HepG2 (cell line): ENCODE measurements around the gene UBR1. TPM values are rescaled to one million over a fixed set of nuclear protein-coding genes. Genes with fewer than 3 reads are reported as not detected.

Experiments
- ATAC-seq: fragments of 200-7000 bp; cut with Tn5 transposase; 3 replicates; pipeline ENCODE4 v1.9.1; 2020; ENCODE audit warnings: mild to moderate bottlenecking, moderate library complexity
- BruUV-seq: library from RNA; stranded (reverse); fragments of 400-500 nt; replicated peaks from 2 replicates; lab custom pipeline; 2021; lab: Mats Ljungman, UMichigan
- CTCF ChIA-PET: fragments of 300-600 bp; formaldehyde crosslinking; extraction: SDS; loops from one replicate; lab custom pipeline; 2021; ENCODE audit warnings: low total read pairs, inconsistent platforms, low intra/inter-chr PET ratio; lab: Yijun Ruan, JAX
- POLR2A ChIA-PET: fragments of 350-600 bp; sonication (Branson Sonifier 250); formaldehyde crosslinking; loops from one replicate; lab custom pipeline; 2020; ENCODE audit warnings: antibody characterized with exemption, inconsistent platforms; lab: Yijun Ruan, JAX
- DNase-seq: peaks from one replicate; pipeline ENCODE4 v3.0.0-alpha.2; 2015; ENCODE audit warnings: low spot score
- FAIRE-seq: peaks from 3 replicates; lab custom pipeline; 2011; peaks lifted over from hg19 to GRCh38; lab: Jason Lieb, UNC
- H2AFZ ChIP-seq: one replicate; pipeline ENCODE4 v1.6.1; 2011; ENCODE audit warnings: low read length, inconsistent platforms
- H3K27ac ChIP-seq: fragments of 300-600 bp; 3 replicates; pipeline ENCODE4 v1.8.0; 2011; ENCODE audit warnings: mixed run types, mild to moderate bottlenecking, mixed read lengths, low read length, inconsistent platforms; ENCODE audit not compliant: insufficient read depth; ENCODE audit errors: extremely low read length
- H3K27me3 ChIP-seq, 2 experiments: fragments of 200-600 bp in 1 of 2; 2 replicates in 1 of 2; 3 replicates in 1 of 2; pipeline versions ENCODE4 v1.6.0 to v1.8.0; 2011; ENCODE audit warnings: low read length in 2 of 2, mild to moderate bottlenecking in 2 of 2, moderate library complexity in 2 of 2, inconsistent platforms in 1 of 2; ENCODE audit not compliant: insufficient read depth in 2 of 2, control insufficient read depth in 1 of 2
- H3K36me3 ChIP-seq, 2 experiments: fragments of 200-600 bp in 1 of 2; replicated peaks in 1 of 2; 2 replicates in 1 of 2; 3 replicates in 1 of 2; pipeline versions ENCODE4 v1.5.1 to v1.8.0; 2011; ENCODE audit warnings: low read length in 2 of 2, inconsistent platforms in 1 of 2; ENCODE audit not compliant: insufficient read depth in 2 of 2, control insufficient read depth in 1 of 2
- H3K4me1 ChIP-seq: 2 replicates; pipeline ENCODE4 v1.5.1; 2012; ENCODE audit warnings: low read length, inconsistent platforms; ENCODE audit not compliant: insufficient read depth
- H3K4me2 ChIP-seq: 2 replicates; pipeline ENCODE4 v1.6.0; 2011; ENCODE audit warnings: low read depth, low read length, inconsistent platforms
- H3K4me3 ChIP-seq, 3 experiments: fragments of 200-600 bp in 1 of 3; sonication (generic), shearing (Covaris generic) in 1 of 3; replicated peaks in 1 of 3; 2 replicates each; pipeline ENCODE4 v1.5.1; 2011 to 2016; ENCODE audit warnings: low read length in 3 of 3, inconsistent platforms in 2 of 3, low read depth in 2 of 3, mild to moderate bottlenecking in 2 of 3, control low read depth in 1 of 3, mixed read lengths in 1 of 3; ENCODE audit not compliant: insufficient read depth in 1 of 3
- H3K79me2 ChIP-seq: one replicate; pipeline ENCODE4 v1.6.1; 2011; ENCODE audit warnings: low read length, inconsistent platforms; ENCODE audit not compliant: insufficient read depth
- H3K9ac ChIP-seq: 2 replicates; pipeline ENCODE4 v1.6.0; 2011; ENCODE audit warnings: mild to moderate bottlenecking, low read depth, low read length, inconsistent platforms; ENCODE audit not compliant: insufficient read depth
- H3K9me3 ChIP-seq: 2 replicates; pipeline ENCODE4 v1.5.1; 2012; ENCODE audit warnings: mild to moderate bottlenecking, low read length
- H4K20me1 ChIP-seq: 2 replicates; pipeline ENCODE4 v1.6.0; 2011; ENCODE audit warnings: inconsistent platforms, mild to moderate bottlenecking, low read length, moderate library complexity; ENCODE audit not compliant: insufficient read depth
- BRF2 ChIP-seq: sonication (generic); formaldehyde crosslinking; IDR thresholded peaks from 2 replicates; pipeline ENCODE4 v1.8.1; 2022; ENCODE audit warnings: mild to moderate bottlenecking, missing genetic modification reagents
- GMEB2 ChIP-seq: IDR thresholded peaks from 2 replicates; pipeline ENCODE4 v1.6.1; 2016; ENCODE audit warnings: missing biosample characterization, missing genetic modification reagents, low read depth
- HMG20B ChIP-seq: conservative IDR thresholded peaks from 2 replicates; pipeline ENCODE4 v1.6.1; 2016; ENCODE audit warnings: missing genetic modification reagents, missing compliant biosample characterization
- KDM3A ChIP-seq: IDR thresholded peaks from 2 replicates; pipeline ENCODE4 v1.6.1; 2018; ENCODE audit warnings: low read depth, missing compliant biosample characterization
- MZF1 ChIP-seq: sonication (generic); formaldehyde crosslinking; IDR thresholded peaks from 2 replicates; pipeline ENCODE4 v1.8.1; 2023; ENCODE audit warnings: mild to moderate bottlenecking, missing genetic modification reagents, borderline replicate concordance
- PATZ1 ChIP-seq: sonication (generic); formaldehyde crosslinking; IDR thresholded peaks from 2 replicates; pipeline ENCODE4 v1.4.0; 2020; ENCODE audit warnings: missing genetic modification reagents
- PITX1 ChIP-seq: sonication (generic); formaldehyde crosslinking; IDR thresholded peaks from 2 replicates; pipeline ENCODE4 v1.5.1; 2020; ENCODE audit warnings: mild to moderate bottlenecking, missing genetic modification reagents
- RCOR2 ChIP-seq: IDR thresholded peaks from 2 replicates; pipeline ENCODE4 v1.6.1; 2016; ENCODE audit warnings: missing biosample characterization, missing genetic modification reagents
- SRY ChIP-seq: sonication (generic); formaldehyde crosslinking; IDR thresholded peaks from 2 replicates; pipeline ENCODE4 v1.8.0; 2022; ENCODE audit warnings: mild to moderate bottlenecking, missing genetic modification reagents
- U2AF1 ChIP-seq: fragments of 200-400 bp; formaldehyde crosslinking; optimal IDR thresholded peaks from 2 replicates; pipeline ENCODE3; 2017; ENCODE audit warnings: mild to moderate bottlenecking, low read depth, low read length
- ZNF329 ChIP-seq: sonication (generic); formaldehyde crosslinking; IDR thresholded peaks from 2 replicates; pipeline ENCODE4 v1.9.0; 2021; ENCODE audit warnings: low read depth, mild to moderate bottlenecking, missing genetic modification reagents
- ZNF414 ChIP-seq: sonication (generic); formaldehyde crosslinking; IDR thresholded peaks from 2 replicates; pipeline ENCODE4 v1.5.0; 2020; ENCODE audit warnings: missing genetic modification reagents
- ZNF614 ChIP-seq: IDR thresholded peaks from 2 replicates; pipeline ENCODE4 v1.6.1; 2018; ENCODE audit warnings: missing biosample characterization, missing genetic modification reagents, inconsistent platforms, borderline replicate concordance
- ZNF772 ChIP-seq: sonication (generic); formaldehyde crosslinking; IDR thresholded peaks from 2 replicates; pipeline ENCODE4 v1.5.0; 2020; ENCODE audit warnings: mild to moderate bottlenecking, missing genetic modification reagents
- ZNF790 ChIP-seq: sonication (generic); formaldehyde crosslinking; IDR thresholded peaks from 2 replicates; pipeline ENCODE4 v1.8.0; 2022; ENCODE audit warnings: missing genetic modification reagents, mild to moderate bottlenecking, borderline replicate concordance
- WGBS: methylation state at CpG from one replicate; pipeline ENCODE4 v1.1.6; 2017; ENCODE audit warnings: low lambda C conversion rate; 5-methylcytosine and 5-hydroxymethylcytosine counted together
- in situ Hi-C: cut with HindIII; loops from 2 replicates; pipeline ENCODE4 v1.10.0; 2017; ENCODE audit warnings: low pct_unique_long_range_greater_than_20kb; ENCODE audit not compliant: extremely low pct_ligation_motif_present
- intact Hi-C: fragments of 100-400 bp; cut with micrococcal nuclease; formaldehyde crosslinking; loops from one replicate; pipeline ENCODE4 v1.10.0; 2022; ENCODE audit not compliant: unreplicated experiment
- polyA plus RNA-seq, 8 experiments: library from polyadenylated mRNA; depleted of rRNA in 3 of 8; stranded (reverse) in 7 of 8; unstranded in 1 of 8; fragments of >200 nt; fragmentation: Illumina TruSeq in 4 of 8; extraction: Trizol in 4 of 8; gene quantifications; 2 replicates each; pipeline versions ENCODE4 v1.2.1 to v1.2.3, GENCODE V29; 2011 to 2016; ENCODE audit warnings: low read depth in 4 of 8, missing spikeins in 1 of 8, mixed read lengths in 1 of 8; ENCODE audit not compliant: insufficient read depth in 1 of 8
- total RNA-seq, 5 experiments: library from RNA; depleted of rRNA; stranded (reverse); fragments of >200 nt; fragmentation: Illumina TruSeq; extraction: Trizol; gene quantifications; 2 replicates each; pipeline ENCODE4 v1.2.3, GENCODE V29; 2016; ENCODE audit warnings: low read depth in 1 of 5

UBR1 gene
- total and polyA plus RNA-seq, 2 of the 13 experiments (the other 11 are each of a cell fraction or from before 2014, with no cell fraction given) = 6.4 to 18.0 TPM

- no TSS peak for BruUV-seq
- FAIRE-seq = no peak
- Histone ChIP-seq H3K9me3 (no peaks in the 10 kb centered on the region), H3K4me2 (peak overlapping the region; percentile 86), H3K9ac (peak overlapping the region; percentile 46), H3K27ac (no peak overlapping the region), H3K4me1 (peaks cover 23% of the 10 kb centered on the region), H4K20me1 (peaks cover 5% of the 10 kb centered on the region; the same call in 1 of the 2 replicates), H3K27me3 (no peaks in the 10 kb centered on the region; a peak in 1 of 5 replicates), H2AFZ (peak overlapping the region; percentile 89), H3K4me3 (peak overlapping the region; percentile 68 to 80 (median 73)), H3K36me3 (no peaks in the 10 kb centered on the region), H3K79me2 (peaks cover 32% of the 10 kb centered on the region)
- in situ Hi-C loops (loop anchor here (5.0 to 10.0 kb wide), 2 partner anchors 117 to 184 kb away; partner anchors contain the start of gene CDAN1), intact Hi-C loops (loop anchor here (10.0 kb wide), 1 partner anchor 127 kb away; no protein-coding TSS in a partner anchor)
- DNase-seq = no peak
- ATAC-seq = 0 out of 3 replicates have a peak, but pooled peaks have one; percentile 3
- ChIA-PET CTCF (no interaction called here), POLR2A (no interaction called here)
- WGBS = under 1% methylated on average over 9 of the region's 19 CpGs
- TF ChIP-seq U2AF1 (no peak), BRF2 (no peak), PITX1 (CRISPR knock-in tag) (no peak), RCOR2 (CRISPR knock-in tag) (no peak), MZF1 (CRISPR knock-in tag) (no peak), HMG20B (no peak), ZNF414 (CRISPR knock-in tag) (no peak), SRY (CRISPR knock-in tag) (peak; percentile 69; the same call in 1 of the 2 replicates), ZNF790 (CRISPR knock-in tag) (no peak), PATZ1 (CRISPR knock-in tag) (no peak), GMEB2 (CRISPR knock-in tag) (0 out of 2 replicates have a peak, but pooled peaks have one; percentile 32), ZNF772 (CRISPR knock-in tag) (peak; percentile 33; the same call in 1 of the 2 replicates), ZNF614 (no peak), ZNF329 (CRISPR knock-in tag) (0 out of 2 replicates have a peak, but pooled peaks have one; percentile 30), KDM3A (CRISPR knock-in tag) (no peak)
Measured at GRCh38 chr15:42921342-42921731, 184.5 kb downstream of the UBR1 start.
